Rectal smooth muscle tissue (tissue), 1 donor: ENCODE measurements around the gene TMC7.

Experiments used
- H3K27ac ChIP-seq: one replicate; pipeline ENCODE4 v1.7.0; 2013; ENCODE audit warnings: low read depth, low read length, inconsistent platforms
- H3K27me3 ChIP-seq: one replicate; pipeline ENCODE4 v1.7.0; 2013; ENCODE audit warnings: low read length; ENCODE audit not compliant: control insufficient read depth, insufficient read depth
- H3K36me3 ChIP-seq: one replicate; pipeline ENCODE4 v1.7.0; 2013; ENCODE audit warnings: low read length; ENCODE audit not compliant: control insufficient read depth, insufficient read depth
- H3K4me1 ChIP-seq: one replicate; pipeline ENCODE4 v1.7.0; 2013; ENCODE audit warnings: low read length; ENCODE audit not compliant: control insufficient read depth, insufficient read depth
- H3K4me3 ChIP-seq: one replicate; pipeline ENCODE4 v1.7.0; 2013; ENCODE audit warnings: low read length
- H3K9ac ChIP-seq: one replicate; pipeline ENCODE4 v1.7.0; 2013; ENCODE audit warnings: low read length

Gene TMC7

GRCh38 chr16:19086322-19087199 lies 102.8 kb downstream of the TMC7 start:
- Histone ChIP-seq H3K27me3 (no peaks in the 10 kb centered on the region), H3K9ac (peak overlapping the region; percentile 10), H3K4me1 (peaks cover 2% of the 10 kb centered on the region), H3K4me3 (peak overlapping the region; percentile 67), H3K27ac (no peak overlapping the region), H3K36me3 (no peaks in the 10 kb centered on the region)

- Histone ChIP-seq H3K27ac (no peak overlapping the region), H3K4me1 (peaks cover 2% of the 10 kb centered on the region), H3K9ac (no peak overlapping the region), H3K36me3 (no peaks in the 10 kb centered on the region), H3K4me3 (no peak overlapping the region), H3K27me3 (no peaks in the 10 kb centered on the region)
These were observed 104.7 kb downstream of the TMC7 start for GRCh38 chr16:19088341-19088916.

GRCh38 chr16:19089410-19089955 lies 105.7 kb downstream of the TMC7 start:
- Histone ChIP-seq H3K4me3 (no peak overlapping the region), H3K36me3 (no peaks in the 10 kb centered on the region), H3K27me3 (no peaks in the 10 kb centered on the region), H3K4me1 (no peaks in the 10 kb centered on the region), H3K27ac (no peak overlapping the region), H3K9ac (no peak overlapping the region)

- no peak overlapping the region for H3K9ac ChIP-seq
These were observed 107.2 kb downstream of the TMC7 start for GRCh38 chr16:19090916-19091315.

GRCh38 chr16:19092653-19093410 lies 109.1 kb downstream of the TMC7 start:
- Histone ChIP-seq H3K4me3 (no peak overlapping the region), H3K4me1 (no peaks in the 10 kb centered on the region), H3K27ac (no peak overlapping the region), H3K9ac (no peak overlapping the region), H3K36me3 (no peaks in the 10 kb centered on the region), H3K27me3 (no peaks in the 10 kb centered on the region)

More at GRCh38 chr16:19090916-19091315, 107.2 kb downstream of the TMC7 start:
- H3K27me3 ChIP-seq: no peaks in the 10 kb centered on the region
- H3K36me3 ChIP-seq: no peaks in the 10 kb centered on the region
- H3K4me1 ChIP-seq: no peaks in the 10 kb centered on the region
- no peak overlapping the region for H3K27ac ChIP-seq
- no peak overlapping the region for H3K4me3 ChIP-seq

- Histone ChIP-seq H3K4me3 (no peak overlapping the region), H3K36me3 (no peaks in the 10 kb centered on the region), H3K27me3 (no peaks in the 10 kb centered on the region), H3K4me1 (no peaks in the 10 kb centered on the region), H3K27ac (no peak overlapping the region), H3K9ac (no peak overlapping the region)
These were observed 110.2 kb downstream of the TMC7 start for GRCh38 chr16:19093631-19094541.

- H3K27ac ChIP-seq: no peak overlapping the region
These were observed 111.0 kb downstream of the TMC7 start for GRCh38 chr16:19094542-19095365.

GRCh38 chr16:19095654-19096053 lies 111.9 kb downstream of the TMC7 start:
- Histone ChIP-seq H3K4me3 (no peak overlapping the region), H3K27ac (no peak overlapping the region), H3K36me3 (no peaks in the 10 kb centered on the region), H3K9ac (no peak overlapping the region), H3K4me1 (no peaks in the 10 kb centered on the region), H3K27me3 (no peaks in the 10 kb centered on the region)

More at GRCh38 chr16:19094542-19095365, 111.0 kb downstream of the TMC7 start:
- no peak overlapping the region for H3K4me3 ChIP-seq
- no peaks in the 10 kb centered on the region for H3K27me3 ChIP-seq
- no peaks in the 10 kb centered on the region for H3K36me3 ChIP-seq
- H3K4me1 ChIP-seq: no peaks in the 10 kb centered on the region
- no peak overlapping the region for H3K9ac ChIP-seq

- Histone ChIP-seq H3K36me3 (no peaks in the 10 kb centered on the region), H3K4me1 (no peaks in the 10 kb centered on the region), H3K4me3 (no peak overlapping the region), H3K27me3 (no peaks in the 10 kb centered on the region), H3K27ac (no peak overlapping the region), H3K9ac (no peak overlapping the region)
These were observed 114.4 kb downstream of the TMC7 start for GRCh38 chr16:19098173-19098572.

- no peaks in the 10 kb centered on the region for H3K36me3 ChIP-seq
- H3K4me3 ChIP-seq: no peak overlapping the region
- peaks cover 2% of the 10 kb centered on the region for H3K27me3 ChIP-seq
- no peak overlapping the region for H3K27ac ChIP-seq
- no peaks in the 10 kb centered on the region for H3K4me1 ChIP-seq
- no peak overlapping the region for H3K9ac ChIP-seq
These were observed 118.6 kb downstream of the TMC7 start for GRCh38 chr16:19102187-19102872.
